ENCODE measurements around the gene XPR1.

DNA sequence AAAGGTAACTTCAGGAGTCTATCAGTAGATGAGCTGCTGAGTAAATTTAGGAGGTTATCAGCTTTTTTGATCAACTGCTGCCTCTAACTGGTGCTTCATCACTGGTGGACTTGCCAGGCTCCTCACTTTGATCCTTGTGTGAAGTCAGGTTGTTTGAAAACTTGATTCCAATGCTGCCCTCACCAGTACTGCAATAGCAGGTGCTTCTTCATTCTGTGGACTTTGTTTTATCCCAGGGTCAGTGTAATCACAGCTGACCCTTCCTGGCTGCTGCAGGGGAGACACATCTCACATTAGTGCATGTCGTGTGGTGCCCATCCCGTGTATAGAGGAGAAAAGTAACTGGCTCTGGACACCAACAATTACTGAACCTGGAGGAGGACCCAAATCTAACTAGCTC, 260.9 kb downstream of the XPR1 start:
- TF ChIP-seq, protein P1, sequence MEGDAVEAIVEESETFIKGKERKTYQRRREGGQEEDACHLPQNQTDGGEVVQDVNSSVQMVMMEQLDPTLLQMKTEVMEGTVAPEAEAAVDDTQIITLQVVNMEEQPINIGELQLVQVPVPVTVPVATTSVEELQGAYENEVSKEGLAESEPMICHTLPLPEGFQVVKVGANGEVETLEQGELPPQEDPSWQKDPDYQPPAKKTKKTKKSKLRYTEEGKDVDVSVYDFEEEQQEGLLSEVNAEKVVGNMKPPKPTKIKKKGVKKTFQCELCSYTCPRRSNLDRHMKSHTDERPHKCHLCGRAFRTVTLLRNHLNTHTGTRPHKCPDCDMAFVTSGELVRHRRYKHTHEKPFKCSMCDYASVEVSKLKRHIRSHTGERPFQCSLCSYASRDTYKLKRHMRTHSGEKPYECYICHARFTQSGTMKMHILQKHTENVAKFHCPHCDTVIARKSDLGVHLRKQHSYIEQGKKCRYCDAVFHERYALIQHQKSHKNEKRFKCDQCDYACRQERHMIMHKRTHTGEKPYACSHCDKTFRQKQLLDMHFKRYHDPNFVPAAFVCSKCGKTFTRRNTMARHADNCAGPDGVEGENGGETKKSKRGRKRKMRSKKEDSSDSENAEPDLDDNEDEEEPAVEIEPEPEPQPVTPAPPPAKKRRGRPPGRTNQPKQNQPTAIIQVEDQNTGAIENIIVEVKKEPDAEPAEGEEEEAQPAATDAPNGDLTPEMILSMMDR (IDR thresholded peaks at IDR 0.05; ENCODE audit: low read depth, low read length), result no peak
- TF ChIP-seq, protein P2, sequence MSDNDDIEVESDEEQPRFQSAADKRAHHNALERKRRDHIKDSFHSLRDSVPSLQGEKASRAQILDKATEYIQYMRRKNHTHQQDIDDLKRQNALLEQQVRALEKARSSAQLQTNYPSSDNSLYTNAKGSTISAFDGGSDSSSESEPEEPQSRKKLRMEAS (IDR thresholded peaks at IDR 0.05; ENCODE audit: low read depth, low read length), result no peak
- no peak for TF ChIP-seq POLR2A (IDR thresholded peaks at IDR 0.05; ENCODE audit: extremely low read depth, insufficient read length)
